Skeletal muscle cell (primary cell): Measurements from ENCODE around the gene TRIM59.
"Not testable (repeated sequence)": the region's sequence is repeated elsewhere in the genome, so short reads cannot be mapped to it uniquely, and the experiment has no call there.

ENCODE experiments used
- DNase-seq: peaks from one replicate; pipeline ENCODE4 v3.0.0-alpha.2; 2010; ENCODE audit warnings: low read depth
- H3K4me3 ChIP-seq: 2 replicates; pipeline ENCODE4 v1.5.1; 2011; ENCODE audit warnings: low read depth, mild to moderate bottlenecking, control low read depth, low read length, moderate library complexity

Gene TRIM59

DNA sequence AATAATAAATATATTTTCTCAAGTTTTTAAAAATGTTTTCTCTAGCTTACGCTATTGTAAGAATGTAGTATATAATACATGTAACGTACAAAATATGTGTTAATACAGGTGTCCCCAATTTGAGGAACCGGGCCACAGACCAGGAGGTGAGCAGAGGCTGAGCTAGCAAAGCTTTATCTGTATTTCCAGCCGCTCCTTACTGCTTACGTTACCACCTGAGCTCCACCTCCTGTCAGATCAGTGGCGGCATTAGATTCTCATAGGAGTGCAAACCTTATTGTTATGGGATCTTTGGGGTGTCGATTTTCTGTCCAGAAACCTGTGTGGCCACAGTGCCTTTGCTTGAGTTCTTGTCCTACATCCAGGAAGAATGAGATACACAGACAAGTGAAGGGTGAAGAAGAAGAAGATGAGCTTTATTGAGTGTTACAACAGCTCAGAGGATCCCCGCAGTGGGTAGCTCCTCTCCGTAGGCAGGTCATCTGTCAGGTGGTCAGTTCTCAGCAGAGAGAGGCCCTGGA lies 9.9 kb upstream of the TRIM59 start:
- no peak for DNase-seq
- H3K4me3 ChIP-seq: no peak overlapping the region

- H3K4me3 ChIP-seq: no peak overlapping the region
- DNase-seq: no peak
These were observed 8.6 kb upstream of the TRIM59 start for GRCh38 chr3:160458151-160458550.

DNA sequence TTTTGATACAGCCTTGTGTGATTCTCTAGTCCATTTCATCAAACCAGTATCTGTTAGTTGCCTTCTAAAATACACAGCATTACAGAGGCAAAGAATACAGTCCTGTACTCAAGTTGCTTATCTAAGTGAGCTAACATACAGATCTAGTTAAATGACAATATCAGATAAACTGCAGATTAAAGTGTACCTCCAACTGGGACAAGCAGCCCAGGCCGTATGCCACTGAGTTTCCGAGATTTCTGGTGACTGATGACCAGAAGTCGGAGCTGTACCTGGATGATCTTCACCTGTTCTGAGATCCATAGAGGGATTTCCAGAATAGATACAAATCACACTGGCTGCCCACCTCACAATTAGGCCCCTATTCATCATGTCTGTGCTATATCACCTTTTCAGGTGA lies 6.3 kb upstream of the TRIM59 start:
- DNase-seq: no peak
- H3K4me3 ChIP-seq: no peak overlapping the region

DNA sequence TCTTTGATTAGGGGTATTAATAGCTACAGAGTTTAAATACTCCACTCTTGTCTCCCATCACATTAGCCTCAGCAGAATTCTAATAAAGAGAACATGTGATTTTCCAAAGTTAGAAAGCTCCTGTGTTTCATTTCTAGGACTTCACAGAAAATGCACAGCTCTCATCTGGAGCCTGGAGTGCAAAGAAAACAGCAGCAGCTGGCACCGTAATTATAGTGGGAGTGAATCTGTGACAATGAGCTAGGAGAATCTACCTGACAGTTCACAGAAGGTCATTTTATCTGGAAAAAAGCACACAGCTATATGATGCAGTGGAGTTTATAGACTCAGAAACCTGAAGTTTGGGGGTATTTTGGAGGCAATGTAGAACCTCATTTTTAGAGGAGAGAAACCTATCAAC lies 5.4 kb upstream of the TRIM59 start:
- H3K4me3 ChIP-seq: no peak overlapping the region

GRCh38 chr3:160452251-160452650 lies 2.7 kb upstream of the TRIM59 start:
- not testable (repeated sequence) for H3K4me3 ChIP-seq, DNase-seq

More for the DNA sequence above, 5.4 kb upstream of the TRIM59 start:
- no peak for DNase-seq

DNA sequence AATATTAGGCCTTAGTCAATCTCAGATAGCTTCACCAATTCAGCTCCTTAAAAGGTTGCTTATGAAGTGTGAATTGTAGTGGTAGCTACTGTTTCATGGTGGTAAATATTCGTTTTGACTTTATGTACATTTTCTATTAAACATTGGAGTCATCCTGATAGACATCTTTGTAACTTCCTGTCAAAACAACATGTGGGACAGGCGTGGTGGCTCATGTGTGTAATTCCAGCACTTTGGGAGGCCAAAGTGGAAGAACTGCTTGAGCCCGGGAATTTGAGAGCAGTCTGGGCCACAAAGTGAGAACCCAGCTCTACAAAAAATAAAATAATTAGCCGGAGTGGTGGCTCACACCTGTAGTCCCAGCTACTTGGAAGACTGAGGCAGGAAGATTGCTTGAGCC lies 2.0 kb upstream of the TRIM59 start:
- no peak for DNase-seq
- H3K4me3 ChIP-seq: no peak overlapping the region

- peak; percentile 73 for DNase-seq
- peak overlapping the region; percentile 72 for H3K4me3 ChIP-seq
These were observed 1.3 kb upstream of the TRIM59 start for GRCh38 chr3:160450846-160451245.

- no peak for DNase-seq
These were observed 546 bp downstream of the TRIM59 start for GRCh38 chr3:160448845-160449635.

DNA sequence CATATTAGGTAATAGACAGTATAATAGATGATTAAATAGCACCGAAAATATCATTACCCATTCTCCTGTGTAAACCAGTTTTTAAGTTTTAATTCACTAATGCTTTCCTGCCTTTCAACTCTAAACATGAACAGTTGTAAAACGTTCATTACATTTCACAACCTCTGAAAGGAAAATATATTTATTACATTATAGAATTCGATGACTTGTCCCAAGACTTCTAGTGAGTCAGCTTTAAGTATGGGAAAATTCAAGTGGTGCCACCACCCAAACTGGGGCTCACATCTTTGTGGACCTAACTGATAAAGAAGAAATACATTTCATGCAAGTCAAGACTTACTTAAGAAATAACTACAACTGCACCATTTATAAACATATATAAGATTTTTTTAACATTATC lies 2.0 kb downstream of the TRIM59 start:
- peak overlapping the region; percentile 9 for H3K4me3 ChIP-seq
- DNase-seq: peak; percentile 24

More at GRCh38 chr3:160448845-160449635, 546 bp downstream of the TRIM59 start:
- peak overlapping the region; percentile 72 for H3K4me3 ChIP-seq

- H3K4me3 ChIP-seq: no peak overlapping the region
- DNase-seq: no peak
These were observed 3.0 kb downstream of the TRIM59 start for GRCh38 chr3:160446522-160447056.

DNA sequence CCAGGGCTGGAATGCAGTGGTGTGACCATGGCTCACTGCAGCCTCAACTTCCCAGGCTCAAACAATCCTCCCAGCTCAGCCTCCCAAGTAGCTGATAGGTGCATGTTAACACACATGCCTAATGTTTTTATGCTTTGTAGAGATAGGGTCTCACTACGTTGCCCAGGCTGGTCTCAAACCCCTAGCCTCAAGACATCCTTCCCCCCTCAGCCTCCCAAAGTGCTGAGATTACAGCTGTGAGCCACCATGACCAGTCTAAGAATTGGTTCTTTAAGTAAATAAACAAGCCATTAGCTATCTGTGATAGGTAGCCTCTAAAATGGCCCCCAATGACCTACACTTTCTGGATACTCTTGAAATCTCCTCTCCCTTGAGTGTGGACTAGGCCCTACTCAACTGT lies 3.7 kb downstream of the TRIM59 start:
- no peak for DNase-seq
- no peak overlapping the region for H3K4me3 ChIP-seq

DNA sequence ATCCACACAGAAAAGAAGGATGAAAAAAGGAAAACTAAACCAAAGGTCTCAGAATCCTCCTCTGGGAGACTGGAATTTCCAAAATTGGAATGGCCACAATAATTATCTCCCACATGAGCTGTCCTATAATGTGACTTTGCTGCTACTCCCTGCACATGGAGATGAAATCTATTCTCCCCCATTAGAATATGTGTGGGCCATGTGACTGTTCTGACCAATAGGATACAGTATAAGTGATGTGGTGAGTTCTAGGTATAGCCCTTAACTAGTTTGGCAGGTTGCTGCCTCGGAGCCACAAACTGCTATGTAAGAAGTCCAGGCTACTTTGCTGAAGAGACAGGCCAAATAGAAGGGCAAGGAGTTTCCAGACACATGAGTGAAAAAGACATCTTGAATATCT lies 5.2 kb downstream of the TRIM59 start:
- H3K4me3 ChIP-seq: no peak overlapping the region
- no peak for DNase-seq

DNA sequence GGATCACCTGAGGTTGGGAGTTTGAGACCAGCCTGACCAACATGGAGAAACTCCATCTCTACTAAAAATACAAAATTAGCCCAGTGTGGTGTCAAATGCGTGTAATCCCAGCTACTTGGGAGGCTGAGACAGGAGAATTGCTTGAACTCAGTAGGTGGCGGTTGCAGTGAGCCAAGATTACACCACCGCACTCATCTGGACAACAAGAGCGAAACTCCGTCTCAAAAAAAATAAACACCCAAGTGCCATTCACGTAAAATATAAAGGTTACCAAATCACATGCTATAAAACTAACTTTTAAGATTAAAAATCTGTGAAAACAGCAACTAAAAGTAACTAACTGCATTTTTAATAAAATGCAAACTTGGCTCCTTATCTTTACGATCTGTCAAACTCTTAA lies 8.9 kb downstream of the TRIM59 start:
- H3K4me3 ChIP-seq: no peak overlapping the region
- no peak for DNase-seq

DNA sequence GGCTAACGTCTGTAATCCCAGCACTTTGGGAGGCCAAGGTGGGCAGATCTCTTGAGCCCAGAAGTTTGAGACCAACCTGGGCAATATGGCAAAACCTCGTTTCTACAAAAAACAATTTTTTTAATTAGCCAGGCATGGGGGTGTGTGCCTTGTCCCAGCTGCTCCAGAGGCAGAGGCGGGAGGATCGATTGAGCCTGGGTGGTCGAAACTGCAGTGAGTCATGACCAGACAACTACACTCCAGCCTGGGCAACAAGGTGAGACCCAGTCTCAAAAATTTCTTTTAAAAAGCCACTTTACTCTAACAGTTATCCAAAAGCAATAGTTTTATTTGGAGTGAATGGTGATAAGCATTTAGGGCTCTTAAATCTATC lies 12.5 kb downstream of the TRIM59 start:
- no peak overlapping the region for H3K4me3 ChIP-seq
- DNase-seq: no peak

GRCh38 chr3:160435747-160436146 lies 13.8 kb downstream of the TRIM59 start:
- no peak for DNase-seq
- no peak overlapping the region for H3K4me3 ChIP-seq

DNA sequence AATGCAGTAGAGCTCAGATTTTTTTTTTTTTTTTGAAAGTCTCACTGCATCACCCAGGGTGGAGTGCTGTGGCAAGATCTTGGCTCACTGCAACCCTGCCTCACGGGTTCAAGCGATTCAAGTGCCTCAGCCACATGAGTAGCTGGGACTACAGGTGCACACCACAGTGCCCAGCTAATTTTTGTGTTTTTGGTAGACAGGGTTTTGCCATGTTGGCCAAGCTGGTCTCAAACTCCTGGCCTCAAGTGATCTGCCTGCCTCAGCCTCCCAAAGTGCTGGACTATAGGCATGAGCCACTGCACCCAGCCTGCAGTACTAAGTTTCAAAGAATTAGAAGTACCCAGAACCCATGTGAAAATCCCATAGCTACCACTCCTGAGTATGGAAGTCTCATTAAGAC lies 14.5 kb downstream of the TRIM59 start:
- no peak overlapping the region for H3K4me3 ChIP-seq
- no peak for DNase-seq

DNA sequence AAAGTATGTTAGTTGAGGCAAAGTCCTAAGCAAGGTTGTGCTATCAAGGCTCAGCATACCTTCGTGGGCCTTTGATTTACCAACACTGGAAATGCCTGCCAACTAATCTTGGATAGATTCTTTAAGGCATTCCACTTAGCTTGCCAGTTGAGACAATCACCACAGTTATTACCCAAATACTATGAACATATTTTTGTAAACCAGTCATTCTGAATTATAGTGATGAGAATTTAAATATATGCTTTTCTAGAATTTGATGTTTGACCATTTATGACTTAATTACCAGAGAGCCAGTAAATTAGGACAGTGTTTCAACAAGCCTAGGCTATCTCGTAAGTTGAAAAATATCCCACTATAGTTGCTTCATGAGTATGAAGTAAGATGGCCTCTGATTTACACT lies 15.5 kb downstream of the TRIM59 start:
- DNase-seq: peak; percentile 7
- no peak overlapping the region for H3K4me3 ChIP-seq

DNA sequence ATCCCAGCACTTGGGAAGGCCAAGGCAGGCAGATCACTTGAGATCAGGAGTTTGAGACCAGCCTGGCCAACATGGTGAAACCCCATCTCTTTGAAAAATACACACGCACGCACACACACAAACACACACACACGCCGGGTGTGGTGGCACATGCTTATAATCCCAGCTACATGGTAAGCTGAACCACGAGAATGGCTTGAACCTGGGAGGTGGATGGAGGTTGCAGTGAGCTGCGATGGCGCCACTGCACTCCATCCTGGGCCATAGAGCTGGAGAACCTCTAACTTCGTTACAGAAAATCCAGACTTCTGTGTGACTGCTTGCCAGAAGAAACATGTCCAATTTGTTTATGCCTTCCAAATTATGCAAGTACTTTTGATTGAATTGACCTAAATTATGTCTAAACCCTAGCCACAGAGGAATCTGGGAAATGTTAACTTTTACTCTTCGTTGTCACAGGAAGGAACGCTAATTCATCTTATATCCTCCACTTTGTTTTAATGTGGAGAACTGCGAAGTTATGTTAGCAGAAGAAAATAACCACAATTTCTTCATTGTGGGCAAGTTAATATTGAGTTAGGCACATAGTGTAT lies 21.7 kb downstream of the TRIM59 start:
- no peak for DNase-seq
- H3K4me3 ChIP-seq: no peak overlapping the region

GRCh38 chr3:160417311-160417710 lies 32.3 kb downstream of the TRIM59 start:
- DNase-seq: no peak
- H3K4me3 ChIP-seq: no peak overlapping the region

- DNase-seq: peak; percentile 43
- no peak overlapping the region for H3K4me3 ChIP-seq
These were observed 35.9 kb downstream of the TRIM59 start for GRCh38 chr3:160413613-160414248.
